AG10803 (cell line): ENCODE data around the gene AHDC1.
A peak's percentile ranks its signal among the peaks of the same experiment; 100 is the strongest.

ENCODE experiments used
- DNase-seq: peaks from one replicate; pipeline ENCODE4 v3.0.0; 2010; ENCODE audit warnings: low read depth
- H3K4me3 ChIP-seq: 2 replicates; pipeline ENCODE4 v1.5.1; 2011; ENCODE audit warnings: mild to moderate bottlenecking, low read length, control low read depth
- TF ChIP-seq, protein P1 (sequence below): conservative IDR thresholded peaks from 2 replicates; pipeline ENCODE4 v1.5.1; 2011; ENCODE audit warnings: mild to moderate bottlenecking, low read length, control low read depth, inconsistent platforms

The AHDC1 gene

DNA sequence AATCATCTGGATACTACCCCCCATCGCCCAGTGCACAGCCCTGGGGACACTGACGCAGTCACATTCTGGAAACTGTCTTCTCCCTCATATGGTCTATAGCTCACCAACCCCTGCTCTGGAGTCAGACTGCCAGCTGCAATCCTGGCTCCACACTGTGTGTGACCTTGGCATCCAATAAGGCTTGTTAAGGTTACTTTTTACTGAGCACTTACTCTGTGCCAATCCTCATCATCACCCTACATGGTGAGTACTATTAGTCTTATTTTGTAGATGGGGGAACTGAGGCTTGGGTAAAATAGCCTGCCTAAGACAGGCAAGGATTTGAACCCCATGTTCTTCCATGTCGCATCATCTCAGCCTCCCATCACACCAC is 34.9 kb downstream of the AHDC1 start:
- DNase-seq = peak; percentile 37
- TF ChIP-seq, protein P1, sequence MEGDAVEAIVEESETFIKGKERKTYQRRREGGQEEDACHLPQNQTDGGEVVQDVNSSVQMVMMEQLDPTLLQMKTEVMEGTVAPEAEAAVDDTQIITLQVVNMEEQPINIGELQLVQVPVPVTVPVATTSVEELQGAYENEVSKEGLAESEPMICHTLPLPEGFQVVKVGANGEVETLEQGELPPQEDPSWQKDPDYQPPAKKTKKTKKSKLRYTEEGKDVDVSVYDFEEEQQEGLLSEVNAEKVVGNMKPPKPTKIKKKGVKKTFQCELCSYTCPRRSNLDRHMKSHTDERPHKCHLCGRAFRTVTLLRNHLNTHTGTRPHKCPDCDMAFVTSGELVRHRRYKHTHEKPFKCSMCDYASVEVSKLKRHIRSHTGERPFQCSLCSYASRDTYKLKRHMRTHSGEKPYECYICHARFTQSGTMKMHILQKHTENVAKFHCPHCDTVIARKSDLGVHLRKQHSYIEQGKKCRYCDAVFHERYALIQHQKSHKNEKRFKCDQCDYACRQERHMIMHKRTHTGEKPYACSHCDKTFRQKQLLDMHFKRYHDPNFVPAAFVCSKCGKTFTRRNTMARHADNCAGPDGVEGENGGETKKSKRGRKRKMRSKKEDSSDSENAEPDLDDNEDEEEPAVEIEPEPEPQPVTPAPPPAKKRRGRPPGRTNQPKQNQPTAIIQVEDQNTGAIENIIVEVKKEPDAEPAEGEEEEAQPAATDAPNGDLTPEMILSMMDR = no peak
- no peak overlapping the region for H3K4me3 ChIP-seq

DNA sequence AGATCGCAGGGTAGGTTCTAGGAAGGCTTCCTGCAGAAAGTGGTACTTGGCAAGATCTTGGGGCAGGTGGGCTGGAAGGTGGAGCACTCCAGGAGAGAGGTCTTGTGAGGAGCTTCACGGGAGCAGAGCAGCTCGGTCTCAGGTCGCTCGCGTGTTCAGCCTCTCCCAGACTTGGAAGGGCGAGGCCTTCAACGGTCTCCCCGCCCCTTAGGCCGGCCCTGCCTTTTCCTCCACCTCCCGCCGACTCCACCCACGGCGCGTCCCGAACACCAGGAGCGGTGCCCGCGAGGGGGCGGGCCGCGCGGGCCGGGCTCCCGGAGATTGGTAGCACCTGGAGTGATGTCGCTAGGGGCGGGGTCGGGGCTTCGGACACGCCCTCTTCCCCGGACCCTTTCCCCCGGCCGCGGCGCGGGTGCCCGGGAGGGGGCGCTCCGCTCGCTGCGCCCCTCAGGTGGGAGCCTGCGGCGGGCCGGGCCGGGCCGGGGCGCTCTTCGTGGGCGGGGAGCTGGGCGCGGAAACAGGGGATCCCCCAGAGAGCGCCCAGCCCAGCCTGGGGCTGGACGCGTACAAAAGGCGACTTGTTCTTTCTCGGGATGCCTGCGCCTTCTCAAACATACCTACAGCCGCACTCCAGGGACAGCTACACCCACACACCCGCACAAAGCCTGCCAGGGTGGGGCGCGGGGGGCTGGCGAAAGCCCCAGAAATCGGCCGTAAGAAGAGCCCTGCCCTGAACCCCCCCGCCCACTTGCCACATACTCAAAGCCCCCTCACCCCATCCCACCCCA is 35.5 kb downstream of the AHDC1 start:
- H3K4me3 ChIP-seq = peak overlapping the region; percentile 34
- TF ChIP-seq, protein P1 = peak; percentile 21
- peak; percentile 86 for DNase-seq

DNA sequence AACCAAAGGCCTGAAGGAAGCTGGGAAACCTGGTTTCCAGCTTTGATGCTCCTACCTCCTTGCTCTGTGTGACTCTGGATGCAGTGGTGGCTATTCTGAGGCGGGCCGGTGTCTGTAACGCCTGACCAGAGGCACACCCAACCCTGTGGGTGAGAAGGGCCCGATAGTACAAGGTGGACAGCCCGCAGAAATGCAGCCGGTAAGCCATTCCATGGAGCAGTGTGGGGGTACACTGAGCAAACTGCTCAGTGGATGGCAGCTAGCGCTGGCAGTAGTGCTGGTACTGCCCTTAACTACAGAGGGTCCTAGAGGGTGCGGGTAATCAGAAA is 36.0 kb downstream of the AHDC1 start:
- no peak overlapping the region for H3K4me3 ChIP-seq
- DNase-seq = no peak
- TF ChIP-seq, protein P1 = no peak

DNA sequence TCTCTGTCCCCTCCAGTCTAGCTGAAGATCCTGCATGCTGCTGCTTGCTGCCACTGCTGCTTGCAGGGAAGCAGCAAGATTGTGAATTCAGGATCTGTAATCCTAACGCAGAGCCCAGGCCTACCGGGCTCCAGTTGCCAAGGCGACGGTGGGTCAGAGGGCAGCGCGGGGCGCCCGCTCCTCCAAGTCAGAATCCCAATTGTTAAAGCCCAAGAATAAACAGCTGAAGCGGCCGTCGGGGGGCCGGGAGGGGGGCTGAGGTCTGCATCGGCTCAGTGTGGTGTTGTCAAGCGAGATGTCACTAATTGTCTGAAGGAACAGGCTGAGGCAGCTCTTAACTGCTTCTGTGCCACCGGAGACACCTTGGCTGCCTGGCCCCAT is 36.8 kb downstream of the AHDC1 start:
- H3K4me3 ChIP-seq = no peak overlapping the region
- TF ChIP-seq, protein P1 = no peak
- no peak for DNase-seq

DNA sequence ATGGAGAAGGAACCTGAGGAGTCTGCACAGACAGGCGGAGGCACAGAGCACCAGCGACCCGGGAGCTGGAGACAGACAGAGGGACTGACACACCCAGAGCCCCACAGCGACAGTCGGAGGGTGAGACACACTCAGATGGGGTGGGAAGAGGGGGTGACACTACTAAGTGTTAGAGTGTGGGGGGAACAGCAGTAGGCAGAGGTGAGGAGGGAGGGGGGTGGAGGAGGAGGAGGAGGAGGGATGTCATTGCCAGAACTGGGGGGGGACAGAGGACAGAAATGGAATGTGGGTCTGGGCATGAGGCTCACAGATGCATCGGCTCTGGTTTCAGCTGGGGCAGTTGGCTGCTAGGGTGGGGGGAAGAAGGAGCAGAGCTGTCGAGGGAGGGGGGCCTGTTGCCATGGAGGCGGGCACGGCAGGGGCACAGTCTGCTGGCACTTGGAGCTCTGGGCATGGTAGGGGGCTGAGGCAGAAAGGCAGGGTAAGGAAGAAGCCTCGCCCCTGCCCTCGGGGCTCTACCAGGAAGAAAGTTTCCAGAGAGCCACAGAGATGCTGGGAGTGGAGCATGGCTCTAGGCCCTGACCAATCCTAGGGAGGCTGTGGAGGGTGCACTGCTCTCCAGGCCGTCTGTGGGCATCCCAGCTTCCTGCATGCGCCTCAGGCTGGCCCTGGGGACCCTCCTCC is 37.3 kb downstream of the AHDC1 start:
- no peak overlapping the region for H3K4me3 ChIP-seq
- TF ChIP-seq, protein P1 = no peak
- peak; percentile 49 for DNase-seq

DNA sequence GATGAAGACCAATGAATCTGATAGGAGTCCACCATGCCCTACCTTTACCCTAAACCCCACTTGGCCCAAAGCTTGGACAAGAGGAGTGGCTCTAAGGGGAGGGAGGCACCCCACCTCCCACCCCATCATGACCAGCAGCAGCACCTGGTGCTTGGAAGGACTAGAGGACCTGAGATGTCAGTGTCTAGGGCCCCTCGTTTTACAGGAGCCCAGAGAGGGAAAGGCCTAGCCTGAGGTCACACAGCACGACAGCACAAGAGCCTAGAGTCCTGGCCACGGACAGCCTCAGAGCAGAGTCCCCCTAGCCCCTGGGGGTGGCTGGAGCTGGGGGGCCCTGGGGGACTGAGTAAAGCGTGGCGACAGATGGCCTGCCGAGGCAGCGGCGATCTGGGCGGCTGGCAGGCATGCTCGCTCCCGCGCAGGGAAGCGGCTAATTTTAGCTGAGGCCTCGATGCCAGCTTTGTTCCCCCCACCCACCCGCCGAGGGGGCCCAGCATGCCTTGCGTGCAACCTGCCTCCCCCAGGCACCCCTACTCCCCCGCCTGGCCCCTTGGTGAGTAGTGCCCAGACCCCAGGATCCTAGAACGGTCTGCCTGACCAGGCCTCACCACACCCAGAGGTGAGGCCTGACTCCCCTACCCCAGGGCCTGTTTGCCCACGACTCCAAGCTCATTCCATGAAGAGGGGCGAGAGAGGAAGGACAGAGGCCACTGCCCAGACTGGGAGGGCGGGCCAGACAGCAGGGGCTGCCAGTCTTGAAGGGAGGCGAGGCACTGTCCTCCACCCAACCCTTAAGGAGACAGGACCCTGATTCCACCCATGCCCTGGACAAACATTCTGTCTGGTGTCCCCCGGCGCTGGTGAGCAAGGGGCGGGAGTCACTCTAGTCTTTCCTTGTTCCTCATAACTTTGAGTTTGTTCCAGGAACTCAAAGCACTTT is 39.0 kb downstream of the AHDC1 start:
- DNase-seq = no peak
- H3K4me3 ChIP-seq = no peak overlapping the region
- TF ChIP-seq, protein P1 = no peak
